Mesenteric fat pad (tissue), 1 donor: ENCODE measurements around the gene LIN7B. TPM values are rescaled to one million over a fixed set of nuclear protein-coding genes. Genes with fewer than 3 reads are reported as not detected.

Source experiments
- DNase-seq: peaks from one replicate; pipeline ENCODE4 v3.0.0-alpha.2; 2020; ENCODE audit warnings: low spot score
- total RNA-seq: library from RNA; stranded (reverse); fragmentation: NEBNext Ultra II Directional; extraction: Animal tissue kit (Norgen Biotek cat#: 25700); gene quantifications from one replicate; pipeline ENCODE4 v1.2.1, GENCODE V29; 2021
- donor health status: DM: yes; HTN: yes; CAD: no.

Gene LIN7B
- total RNA-seq, 1 donor from 2014 or later, result 4.2 TPM

DNA sequence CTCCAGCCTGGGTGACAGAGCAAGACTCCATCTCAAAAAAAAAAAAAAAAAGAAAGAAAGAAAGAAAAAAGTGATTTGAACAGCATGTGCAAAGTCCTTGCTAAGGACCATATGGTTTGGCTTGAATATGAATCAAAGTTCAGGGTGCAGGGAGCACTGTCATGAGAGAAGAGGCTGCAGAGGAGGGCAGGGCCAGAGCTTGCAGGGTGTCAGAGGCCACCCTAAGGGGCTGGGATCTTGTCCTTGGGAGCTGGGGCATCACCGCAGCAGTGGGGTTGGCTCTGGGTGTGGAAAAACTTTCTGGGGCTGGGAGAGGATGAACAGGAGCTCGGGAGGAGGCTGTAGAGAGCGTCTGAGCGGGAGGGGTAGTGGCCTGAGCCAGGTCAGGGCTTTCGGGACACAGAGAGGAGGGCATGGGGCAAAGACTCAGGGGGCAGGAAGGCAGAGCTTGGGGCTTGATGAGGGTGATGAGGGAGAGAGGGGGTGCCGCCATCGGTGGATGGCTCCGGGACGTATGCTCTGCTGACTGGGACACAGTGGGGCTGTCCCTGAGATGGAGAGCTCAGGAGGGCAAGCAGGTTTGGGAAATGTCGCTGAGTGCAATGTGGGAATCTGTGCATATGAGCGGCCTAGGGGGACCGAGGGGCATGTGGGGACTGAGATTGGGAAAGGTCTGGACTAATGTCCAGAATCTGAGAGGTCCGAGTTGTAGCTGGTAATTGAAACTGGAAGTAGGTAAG is 46.5 kb downstream of the LIN7B start:
- no peak for DNase-seq

DNA sequence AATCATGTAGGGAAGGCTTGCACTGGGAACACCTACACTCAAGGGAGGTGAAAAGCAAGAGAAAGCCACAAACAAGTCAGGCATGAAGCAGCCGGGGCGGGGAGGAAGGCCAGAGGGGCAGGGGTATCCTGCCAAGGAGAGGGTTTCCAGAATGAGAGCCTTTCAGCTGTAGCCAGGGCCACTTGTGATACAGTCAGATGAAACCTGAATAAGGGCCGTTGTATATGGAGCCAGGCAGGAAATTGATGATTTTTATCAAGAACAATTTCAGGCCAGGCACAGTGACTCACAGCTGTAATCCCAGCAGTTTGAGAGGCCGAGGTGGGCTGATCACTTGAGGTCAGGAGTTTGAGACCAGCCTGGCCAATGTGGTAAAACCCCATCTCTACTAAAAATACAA is 47.8 kb downstream of the LIN7B start:
- no peak for DNase-seq

DNA sequence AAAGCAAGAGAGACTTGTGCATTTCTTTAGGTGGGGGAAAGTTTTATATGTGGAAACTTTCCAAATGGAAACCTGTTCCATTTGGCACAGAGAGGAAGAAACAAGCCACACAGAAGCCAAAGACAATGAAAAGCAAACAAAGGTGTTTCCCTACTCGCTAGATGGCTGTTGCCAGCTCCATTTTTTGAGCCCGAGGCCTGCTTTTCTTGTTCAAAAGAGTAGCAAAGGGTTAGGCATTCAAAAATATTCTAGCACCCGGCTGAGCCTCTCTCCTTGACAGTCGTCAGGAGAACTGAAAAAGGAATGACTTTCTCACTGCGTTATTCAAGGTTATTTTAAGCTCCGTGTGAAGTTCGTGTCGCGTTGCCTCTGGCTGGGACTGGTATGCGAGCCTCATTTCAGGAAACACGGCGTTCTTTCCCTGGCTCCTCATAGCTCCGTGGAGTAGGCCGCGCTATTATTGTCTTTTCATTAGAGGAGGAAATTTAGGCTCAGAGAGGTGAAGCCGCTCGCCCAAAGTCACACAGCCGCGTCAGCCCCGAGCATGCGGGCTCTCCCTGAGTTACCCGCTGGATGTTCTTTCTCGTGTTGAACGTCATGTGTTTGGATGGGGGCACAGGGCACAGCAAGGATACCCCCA is 51.1 kb downstream of the LIN7B start:
- DNase-seq, result no peak

DNA sequence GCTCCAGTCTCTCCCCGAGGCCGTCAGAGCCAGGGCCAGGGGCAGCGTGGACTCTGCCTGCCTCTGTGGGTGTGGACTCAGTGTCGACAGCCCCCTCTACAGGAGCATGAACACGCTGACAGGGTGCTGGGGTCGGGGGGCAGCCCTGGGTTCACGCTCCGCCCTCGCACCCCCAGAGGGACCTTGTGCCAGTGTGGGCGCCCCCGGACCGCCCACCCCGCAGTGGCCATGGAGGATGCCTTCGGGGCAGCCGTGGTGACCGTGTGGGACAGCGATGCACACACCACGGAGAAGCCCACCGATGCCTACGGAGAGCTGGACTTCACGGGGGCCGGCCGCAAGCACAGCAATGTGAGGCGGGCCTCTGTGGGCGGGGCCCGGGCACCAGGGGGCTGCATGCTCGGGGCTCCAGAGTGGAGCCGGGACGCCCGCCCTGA is 51.7 kb downstream of the LIN7B start:
- DNase-seq, result no peak

DNA sequence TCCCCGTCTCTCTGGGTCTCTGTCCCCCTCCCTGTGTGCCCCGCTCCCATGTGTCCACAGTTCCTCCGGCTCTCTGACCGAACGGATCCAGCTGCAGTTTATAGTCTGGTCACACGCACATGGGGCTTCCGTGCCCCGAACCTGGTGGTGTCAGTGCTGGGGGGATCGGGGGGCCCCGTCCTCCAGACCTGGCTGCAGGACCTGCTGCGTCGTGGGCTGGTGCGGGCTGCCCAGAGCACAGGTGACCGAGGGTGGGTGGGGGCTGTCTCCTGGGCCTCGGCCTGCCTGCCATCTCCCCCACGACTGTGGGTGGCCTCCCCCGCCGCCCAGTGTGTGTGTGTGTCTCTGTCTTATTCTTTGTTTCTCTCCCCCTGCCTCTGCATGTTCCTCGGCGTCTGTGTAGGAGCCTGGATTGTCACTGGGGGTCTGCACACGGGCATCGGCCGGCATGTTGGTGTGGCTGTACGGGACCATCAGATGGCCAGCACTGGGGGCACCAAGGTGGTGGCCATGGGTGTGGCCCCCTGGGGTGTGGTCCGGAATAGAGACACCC is 53.8 kb downstream of the LIN7B start:
- DNase-seq, result no peak

Other genes with a start within 250 kb of the LIN7B start
- 44.9 TPM for gene PLEKHA4, start 245.8 kb upstream of the LIN7B start, total RNA-seq
- gene PPP1R15A, start 241.9 kb upstream of the LIN7B start, total RNA-seq, result 152 TPM
- gene TULP2, start 215.6 kb upstream of the LIN7B start, total RNA-seq, result not detected
- gene NUCB1, start 214.1 kb upstream of the LIN7B start, total RNA-seq, result 304 TPM
- 0.61 TPM for gene DHDH, start 180.7 kb upstream of the LIN7B start, total RNA-seq
- 71.8 TPM for gene BAX, start 159.5 kb upstream of the LIN7B start, total RNA-seq
- 9,334 TPM for gene FTL, start 149.1 kb upstream of the LIN7B start, total RNA-seq
- gene GYS1, start 121.1 kb upstream of the LIN7B start, total RNA-seq, result 82.0 TPM
- gene RUVBL2, start 120.5 kb upstream of the LIN7B start, total RNA-seq, result 40.0 TPM
- not detected for gene LHB, start 97.3 kb upstream of the LIN7B start, total RNA-seq
- not detected for gene CGB3, start 90.0 kb upstream of the LIN7B start, total RNA-seq
- gene CGB2, start 82.5 kb upstream of the LIN7B start, total RNA-seq, result not detected
- gene CGB1, start 77.5 kb upstream of the LIN7B start, total RNA-seq, result not detected
- not detected for gene CGB5, start 70.5 kb upstream of the LIN7B start, total RNA-seq
- not detected for gene CGB8, start 65.3 kb upstream of the LIN7B start, total RNA-seq
- gene CGB7, start 56.6 kb upstream of the LIN7B start, total RNA-seq, result not detected
- not detected for gene NTF4, start 49.6 kb upstream of the LIN7B start, total RNA-seq
- gene KCNA7, start 41.7 kb upstream of the LIN7B start, total RNA-seq, result not detected
- gene SNRNP70, start 28.9 kb upstream of the LIN7B start, total RNA-seq, result 148 TPM
- not detected for gene C19orf73, start 4.8 kb downstream of the LIN7B start, total RNA-seq
- gene PPFIA3, start 5.2 kb downstream of the LIN7B start, total RNA-seq, result 3.1 TPM
- 1.3 TPM for gene HRC, start 41.0 kb downstream of the LIN7B start, total RNA-seq
- gene TRPM4, start 43.4 kb downstream of the LIN7B start, total RNA-seq, result 17.0 TPM
- gene SLC6A16, start 210.8 kb downstream of the LIN7B start, total RNA-seq, result 3.1 TPM
- 32.1 TPM for gene CD37, start 221.0 kb downstream of the LIN7B start, total RNA-seq
- gene TEAD2, start 248.0 kb downstream of the LIN7B start, total RNA-seq, result 48.3 TPM
- gene DKKL1, start 249.5 kb downstream of the LIN7B start, total RNA-seq, result not detected